Calu3 (cell line): ENCODE results near the gene RNF152. TPM values are rescaled to one million over a fixed set of nuclear protein-coding genes. Genes with fewer than 3 reads are reported as not detected.

ENCODE experiments used
- BruUV-seq: library from RNA; stranded (reverse); fragments of 400-500 nt; replicated peaks from 2 replicates; lab custom pipeline; 2021; lab: Mats Ljungman, UMichigan
- CTCF ChIA-PET: fragments of 300-600 bp; sonication (Branson Sonifier 250); formaldehyde crosslinking; loops from one replicate; lab custom pipeline; 2022; ENCODE audit warnings: antibody characterized with exemption; lab: Charles Lee
- DNase-seq: peaks from one replicate; pipeline ENCODE4 v3.0.0; 2022
- H3K27ac Mint-ChIP-seq: one replicate; pipeline ENCODE4 v1.8.0; 2022; ENCODE audit warnings: mixed read lengths; ENCODE audit not compliant: unreplicated experiment
- H3K27me3 Mint-ChIP-seq: one replicate; pipeline ENCODE4 v1.8.0; 2022; ENCODE audit warnings: mixed read lengths; ENCODE audit not compliant: unreplicated experiment
- H3K36me3 Mint-ChIP-seq: one replicate; pipeline ENCODE4 v1.8.0; 2022; ENCODE audit warnings: mild to moderate bottlenecking, moderate library complexity, mixed read lengths; ENCODE audit not compliant: insufficient read depth, unreplicated experiment
- H3K4me1 Mint-ChIP-seq: one replicate; pipeline ENCODE4 v1.8.0; 2022; ENCODE audit warnings: mild to moderate bottlenecking, low read depth, mixed read lengths; ENCODE audit not compliant: unreplicated experiment
- H3K4me3 Mint-ChIP-seq: one replicate; pipeline ENCODE4 v1.8.0; 2022; ENCODE audit warnings: mild to moderate bottlenecking, low read depth, moderate library complexity, mixed read lengths; ENCODE audit not compliant: unreplicated experiment
- H3K9me3 Mint-ChIP-seq: one replicate; pipeline ENCODE4 v1.8.0; 2022; ENCODE audit warnings: low read depth, mixed read lengths; ENCODE audit not compliant: unreplicated experiment
- CTCF ChIP-seq: fragments of 200-600 bp; IDR thresholded peaks from one replicate; pipeline ENCODE4 v1.8.0; 2022; ENCODE audit warnings: antibody characterized with exemption; ENCODE audit not compliant: unreplicated experiment
- intact Hi-C: fragments of 100-400 bp; cut with micrococcal nuclease; formaldehyde crosslinking; loops from one replicate; pipeline ENCODE4 v1.10.0; 2022; ENCODE audit not compliant: unreplicated experiment
- total RNA-seq: library from RNA; stranded (reverse); gene quantifications from 2 replicates; pipeline ENCODE4 v1.2.3, GENCODE V29; 2022

Gene RNF152
- total RNA-seq, 1 experiment from 2014 or later = 1.0 TPM

DNA sequence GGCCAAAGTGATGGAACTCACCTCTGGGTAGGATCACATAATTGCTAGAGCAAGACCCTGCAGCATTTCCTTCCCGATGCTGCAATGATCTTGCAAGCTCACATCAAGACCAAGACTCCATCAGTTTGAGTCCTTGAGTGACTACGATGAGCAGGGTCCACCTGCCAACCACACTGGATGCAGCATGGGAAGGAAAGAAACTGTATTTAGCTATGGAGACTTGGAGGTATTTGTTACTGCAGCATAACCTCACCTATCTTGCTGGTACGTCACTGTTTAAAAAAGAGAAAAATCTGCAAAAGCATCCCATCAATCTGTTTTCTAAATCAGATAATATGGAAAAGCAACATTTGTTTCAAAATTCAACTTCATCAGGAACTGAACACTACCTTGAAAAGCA is 2.5 kb downstream of the RNF152 start:
- CTCF ChIA-PET = no interaction called here

GRCh38 chr18:61889541-61889940 is 3.3 kb downstream of the RNF152 start:
- Mint-ChIP-seq H3K36me3 (peaks cover 20% of the 10 kb centered on the region), H3K9me3 (no peaks in the 10 kb centered on the region), H3K27ac (no peak overlapping the region), H3K4me1 (no peaks in the 10 kb centered on the region), H3K4me3 (no peak overlapping the region), H3K27me3 (peaks cover 27% of the 10 kb centered on the region)
- BruUV-seq = no TSS peak
- no peak for TF ChIP-seq CTCF
- intact Hi-C loops = no loop called here
- CTCF ChIA-PET = no interaction called here
- no peak for DNase-seq

More for the DNA sequence above, 2.5 kb downstream of the RNF152 start:
- BruUV-seq = no TSS peak
- Mint-ChIP-seq H3K4me3 (no peak overlapping the region), H3K4me1 (no peaks in the 10 kb centered on the region), H3K9me3 (no peaks in the 10 kb centered on the region), H3K36me3 (peaks cover 24% of the 10 kb centered on the region), H3K27me3 (peaks cover 27% of the 10 kb centered on the region), H3K27ac (no peak overlapping the region)
- no peak for DNase-seq
- no peak for TF ChIP-seq CTCF
- intact Hi-C loops = no loop called here

DNA sequence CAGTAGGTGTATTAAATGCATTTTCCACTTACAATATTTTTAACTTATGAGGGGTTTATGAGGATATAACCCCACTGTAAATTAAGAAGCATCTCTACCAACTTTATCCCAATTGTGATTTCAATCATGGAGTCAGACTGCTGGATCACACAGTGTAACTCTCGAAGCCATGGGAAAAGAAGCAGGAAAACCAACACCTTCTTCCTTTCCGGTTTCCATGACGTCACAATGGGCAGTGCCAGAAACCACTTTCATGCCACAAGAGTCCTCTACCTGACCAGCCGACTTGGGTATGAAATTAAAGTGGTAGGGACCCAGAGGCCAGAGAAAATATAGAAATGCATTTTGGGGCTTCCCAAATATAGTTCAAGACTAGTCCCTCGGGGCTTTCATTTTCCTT is 4.2 kb downstream of the RNF152 start:
- Mint-ChIP-seq H3K4me3 (no peak overlapping the region), H3K4me1 (no peaks in the 10 kb centered on the region), H3K27ac (no peak overlapping the region), H3K9me3 (no peaks in the 10 kb centered on the region), H3K36me3 (peaks cover 11% of the 10 kb centered on the region), H3K27me3 (peaks cover 24% of the 10 kb centered on the region)
- TF ChIP-seq CTCF = no peak
- intact Hi-C loops = no loop called here
- no TSS peak for BruUV-seq
- CTCF ChIA-PET = no interaction called here
- no peak for DNase-seq

GRCh38 chr18:61887838-61888237 is 5.0 kb downstream of the RNF152 start:
- CTCF ChIA-PET = no interaction called here

More at GRCh38 chr18:61887838-61888237, 5.0 kb downstream of the RNF152 start:
- Mint-ChIP-seq H3K4me3 (no peak overlapping the region), H3K9me3 (no peaks in the 10 kb centered on the region), H3K27me3 (peaks cover 16% of the 10 kb centered on the region), H3K27ac (no peak overlapping the region), H3K36me3 (peaks cover 3% of the 10 kb centered on the region), H3K4me1 (no peaks in the 10 kb centered on the region)
- intact Hi-C loops = no loop called here
- TF ChIP-seq CTCF = no peak
- BruUV-seq = no TSS peak
- no peak for DNase-seq
